GM18909 (cell line): ENCODE data around the gene TUBB3.
"Not testable (repeated sequence)": the region's sequence is repeated elsewhere in the genome, so short reads cannot be mapped to it uniquely, and the experiment has no call there.

Source experiments
- ATAC-seq: cut with Tn5 transposase; IDR thresholded peaks from one replicate; pipeline ENCODE4 v1.9.1; 2021; ENCODE audit warnings: mild to moderate bottlenecking; ENCODE audit not compliant: unreplicated experiment, poor library complexity

The TUBB3 gene

GRCh38 chr16:89899879-89900481 is 23.2 kb upstream of the TUBB3 start:
- ATAC-seq, result no peak

- ATAC-seq, result no peak
Observed at GRCh38 chr16:89900885-89901284, 22.3 kb upstream of the TUBB3 start.

- no peak for ATAC-seq
Observed at GRCh38 chr16:89902980-89903379, 20.2 kb upstream of the TUBB3 start.

- ATAC-seq, result no peak
Observed at GRCh38 chr16:89903908-89904515, 19.1 kb upstream of the TUBB3 start.

- no peak for ATAC-seq
Observed at GRCh38 chr16:89904606-89905510, 18.3 kb upstream of the TUBB3 start.

- no peak for ATAC-seq
Observed at GRCh38 chr16:89905511-89906139, 17.5 kb upstream of the TUBB3 start.

GRCh38 chr16:89906140-89907025 is 16.8 kb upstream of the TUBB3 start:
- no peak for ATAC-seq

GRCh38 chr16:89907055-89907814 is 15.9 kb upstream of the TUBB3 start:
- no peak for ATAC-seq

- ATAC-seq, result no peak
Observed at GRCh38 chr16:89908236-89908635, 14.9 kb upstream of the TUBB3 start.

GRCh38 chr16:89909777-89910716 is 13.1 kb upstream of the TUBB3 start:
- peak; percentile 45 for ATAC-seq

- no peak for ATAC-seq
Observed at GRCh38 chr16:89910717-89911354, 12.3 kb upstream of the TUBB3 start.

- no peak for ATAC-seq
Observed at GRCh38 chr16:89911375-89911774, 11.8 kb upstream of the TUBB3 start.

- ATAC-seq, result no peak
Observed at GRCh38 chr16:89912143-89912542, 11.0 kb upstream of the TUBB3 start.

GRCh38 chr16:89912627-89913026 is 10.5 kb upstream of the TUBB3 start:
- ATAC-seq, result no peak

GRCh38 chr16:89913408-89914387 is 9.4 kb upstream of the TUBB3 start:
- no peak for ATAC-seq

- not testable (repeated sequence) for ATAC-seq
Observed at GRCh38 chr16:89914642-89915285, 8.4 kb upstream of the TUBB3 start.
